ACC112 (cell line): ENCODE results near the gene MPV17L2.

Experiments
- H2AFZ ChIP-seq: fragments of 200-600 bp; sonication (generic); one replicate; pipeline ENCODE4 v1.6.0; 2017; ENCODE audit warnings: antibody characterized with exemption, low read length; ENCODE audit not compliant: unreplicated experiment
- H3K27ac ChIP-seq: fragments of 200-600 bp; sonication (generic); 2 replicates; pipeline ENCODE4 v1.5.1; 2014; ENCODE audit warnings: low read depth, mild to moderate bottlenecking, antibody characterized with exemption, low read length, moderate library complexity
- H3K27me3 ChIP-seq: fragments of 200-600 bp; sonication (generic); 2 replicates; pipeline ENCODE4 v1.6.1; 2014; ENCODE audit warnings: mild to moderate bottlenecking, antibody characterized with exemption, low read length, moderate library complexity, mixed read lengths; ENCODE audit not compliant: insufficient read depth
- H3K36me3 ChIP-seq: fragments of 200-600 bp; sonication (generic); 2 replicates; pipeline ENCODE4 v1.6.1; 2016; ENCODE audit warnings: mild to moderate bottlenecking, antibody characterized with exemption, low read length, moderate library complexity, mixed read lengths; ENCODE audit not compliant: insufficient read depth
- H3K4me1 ChIP-seq: fragments of 200-600 bp; sonication (generic); one replicate; pipeline ENCODE4 v1.6.1; 2016; ENCODE audit warnings: low read length, mixed read lengths; ENCODE audit not compliant: insufficient read depth, unreplicated experiment, control insufficient read depth
- H3K4me3 ChIP-seq: fragments of 200-600 bp; sonication (generic); 2 replicates; pipeline ENCODE4 v1.5.1; 2014; ENCODE audit warnings: mild to moderate bottlenecking, low read depth, low read length
- H3K79me2 ChIP-seq: fragments of 200-600 bp; sonication (generic); one replicate; pipeline ENCODE4 v1.6.0; 2016; ENCODE audit warnings: low read length; ENCODE audit not compliant: control insufficient read depth, unreplicated experiment, insufficient read depth

The MPV17L2 gene

GRCh38 chr19:18161636-18162002 lies 31.4 kb upstream of the MPV17L2 start:
- Histone ChIP-seq H3K27ac (no peak overlapping the region), H2AFZ (no peak overlapping the region)

DNA sequence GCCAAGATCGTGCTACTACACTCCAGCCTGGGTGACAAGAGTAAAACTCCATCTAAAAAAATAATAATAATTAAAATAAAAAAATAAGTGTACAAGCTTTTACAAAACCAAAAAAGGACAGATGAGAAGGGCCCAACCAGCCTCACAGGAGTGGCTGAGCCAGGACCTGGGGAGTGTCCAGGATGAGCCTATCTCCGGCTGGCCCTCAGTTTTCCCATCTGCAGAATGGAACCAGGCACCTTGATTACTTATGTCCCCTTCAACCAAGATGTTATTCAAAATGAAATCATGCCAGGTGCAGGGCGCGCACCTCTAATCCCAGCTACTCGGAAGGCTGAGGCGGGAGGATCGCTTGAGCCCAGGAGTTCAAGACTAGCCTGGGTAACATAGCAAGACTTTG lies 28.9 kb upstream of the MPV17L2 start:
- Histone ChIP-seq H3K27ac (no peak overlapping the region), H2AFZ (no peak overlapping the region), H3K27me3 (no peaks in the 10 kb centered on the region), H3K79me2 (no peaks in the 10 kb centered on the region), H3K4me3 (no peak overlapping the region), H3K4me1 (no peaks in the 10 kb centered on the region), H3K36me3 (0 out of 2 replicates have a peak, but pooled peaks cover 3% of the 10 kb centered on the region)

More at GRCh38 chr19:18161636-18162002, 31.4 kb upstream of the MPV17L2 start:
- peaks cover 8% of the 10 kb centered on the region for H3K4me1 ChIP-seq
- no peaks in the 10 kb centered on the region for H3K27me3 ChIP-seq
- H3K36me3 ChIP-seq: 0 out of 2 replicates have a peak, but pooled peaks cover 3% of the 10 kb centered on the region
- no peaks in the 10 kb centered on the region for H3K79me2 ChIP-seq
- H3K4me3 ChIP-seq: no peak overlapping the region

GRCh38 chr19:18165794-18166544 lies 27.0 kb upstream of the MPV17L2 start:
- Histone ChIP-seq H3K79me2 (no peaks in the 10 kb centered on the region), H3K4me1 (no peaks in the 10 kb centered on the region), H3K36me3 (0 out of 2 replicates have a peak, but pooled peaks cover 3% of the 10 kb centered on the region), H3K4me3 (no peak overlapping the region), H3K27ac (no peak overlapping the region), H3K27me3 (no peaks in the 10 kb centered on the region), H2AFZ (no peak overlapping the region)

DNA sequence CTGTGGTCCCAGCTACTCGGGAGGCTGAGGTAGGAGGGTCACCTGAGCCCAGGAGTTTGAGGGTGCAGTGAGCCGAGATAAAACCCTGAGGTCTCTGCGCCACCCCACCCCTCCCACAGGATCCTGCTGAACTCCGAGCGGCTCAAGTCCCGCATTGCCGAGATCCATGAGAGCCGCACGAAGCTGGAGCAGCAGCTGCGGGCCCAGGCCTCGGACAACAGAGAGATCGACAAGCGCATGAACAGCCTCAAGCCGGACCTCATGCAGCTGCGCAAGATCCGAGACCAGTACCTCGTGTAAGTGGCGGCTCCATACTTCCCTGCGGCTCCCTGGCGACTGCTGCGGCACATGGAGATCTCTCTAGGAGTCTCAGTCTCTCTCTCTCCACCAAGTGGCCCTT lies 26.0 kb upstream of the MPV17L2 start:
- Histone ChIP-seq H3K27me3 (no peaks in the 10 kb centered on the region), H3K27ac (no peak overlapping the region), H3K4me3 (no peak overlapping the region), H3K79me2 (no peaks in the 10 kb centered on the region), H3K36me3 (0 out of 2 replicates have a peak, but pooled peaks cover 3% of the 10 kb centered on the region), H3K4me1 (no peaks in the 10 kb centered on the region), H2AFZ (no peak overlapping the region)

GRCh38 chr19:18167975-18168645 lies 24.9 kb upstream of the MPV17L2 start:
- no peak overlapping the region for H2AFZ ChIP-seq
- 0 out of 2 replicates have a peak, but pooled peaks cover 3% of the 10 kb centered on the region for H3K36me3 ChIP-seq
- H3K4me1 ChIP-seq: peaks cover 4% of the 10 kb centered on the region
- H3K4me3 ChIP-seq: no peak overlapping the region
- no peaks in the 10 kb centered on the region for H3K79me2 ChIP-seq
- no peak overlapping the region for H3K27ac ChIP-seq
- H3K27me3 ChIP-seq: no peaks in the 10 kb centered on the region

DNA sequence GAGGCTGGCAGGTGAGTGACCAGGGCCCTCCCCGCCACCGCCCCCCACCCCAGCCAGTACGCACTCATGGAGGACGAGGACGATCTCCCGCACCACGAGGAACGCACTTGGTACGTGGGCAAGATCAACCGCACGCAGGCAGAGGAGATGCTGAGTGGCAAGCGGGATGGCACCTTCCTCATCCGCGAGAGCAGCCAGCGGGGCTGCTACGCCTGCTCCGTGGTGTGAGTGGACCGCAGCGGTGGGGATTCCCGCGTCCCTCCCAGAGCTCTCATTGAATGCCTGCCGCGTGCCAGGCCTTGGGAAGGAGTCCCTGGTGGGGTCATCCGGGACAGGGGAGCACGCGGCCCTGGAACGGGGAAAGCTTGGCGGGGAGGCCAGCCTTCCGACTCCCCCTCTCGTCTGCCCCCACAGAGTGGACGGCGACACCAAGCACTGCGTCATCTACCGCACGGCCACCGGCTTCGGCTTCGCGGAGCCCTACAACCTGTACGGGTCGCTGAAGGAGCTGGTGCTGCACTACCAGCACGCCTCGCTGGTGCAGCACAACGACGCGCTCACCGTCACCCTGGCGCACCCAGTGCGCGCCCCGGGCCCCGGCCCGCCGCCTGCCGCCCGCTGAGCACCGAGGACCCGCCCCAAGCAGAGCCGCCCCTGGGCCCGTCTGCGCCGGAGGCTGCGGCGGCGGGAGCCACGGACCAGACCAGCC lies 24.2 kb upstream of the MPV17L2 start:
- Histone ChIP-seq H2AFZ (no peak overlapping the region), H3K27me3 (no peaks in the 10 kb centered on the region), H3K36me3 (0 out of 2 replicates have a peak, but pooled peaks cover 3% of the 10 kb centered on the region), H3K4me3 (no peak overlapping the region), H3K4me1 (peaks cover 7% of the 10 kb centered on the region), H3K27ac (no peak overlapping the region), H3K79me2 (no peaks in the 10 kb centered on the region)

GRCh38 chr19:18170714-18171255 lies 22.2 kb upstream of the MPV17L2 start:
- no peaks in the 10 kb centered on the region for H3K27me3 ChIP-seq
- H3K36me3 ChIP-seq: 0 out of 2 replicates have a peak, but pooled peaks cover under 1% of the 10 kb centered on the region
- H3K4me3 ChIP-seq: no peak overlapping the region
- no peak overlapping the region for H2AFZ ChIP-seq
- H3K27ac ChIP-seq: no peak overlapping the region
- peaks cover 7% of the 10 kb centered on the region for H3K4me1 ChIP-seq
- no peaks in the 10 kb centered on the region for H3K79me2 ChIP-seq

GRCh38 chr19:18171605-18172327 lies 21.3 kb upstream of the MPV17L2 start:
- Histone ChIP-seq H3K27me3 (no peaks in the 10 kb centered on the region), H3K79me2 (no peaks in the 10 kb centered on the region), H2AFZ (no peak overlapping the region), H3K27ac (no peak overlapping the region), H3K4me3 (no peak overlapping the region), H3K36me3 (no peaks in the 10 kb centered on the region), H3K4me1 (peaks cover 7% of the 10 kb centered on the region)

GRCh38 chr19:18172331-18173053 lies 20.5 kb upstream of the MPV17L2 start:
- Histone ChIP-seq H2AFZ (no peak overlapping the region), H3K27me3 (no peaks in the 10 kb centered on the region), H3K4me3 (no peak overlapping the region), H3K36me3 (no peaks in the 10 kb centered on the region; the same call in 1 of the 2 replicates), H3K4me1 (peaks cover 7% of the 10 kb centered on the region), H3K27ac (no peak overlapping the region), H3K79me2 (no peaks in the 10 kb centered on the region)
